Astrocyte (in vitro differentiated cells and primary cell): Measurements from ENCODE around the gene KRT72. TPM values are rescaled to one million over a fixed set of nuclear protein-coding genes. Genes with fewer than 3 reads are reported as not detected.

Experiments
- DNase-seq: peaks from one replicate; pipeline ENCODE4 v3.0.0-alpha.2; 2010; ENCODE audit warnings: low read depth
- FAIRE-seq: peaks from 2 replicates; lab custom pipeline; 2011; peaks lifted over from hg19 to GRCh38; lab: Jason Lieb, UNC
- H2AFZ ChIP-seq: 2 replicates; pipeline ENCODE4 v1.6.0; 2012; ENCODE audit warnings: low read depth, low read length, inconsistent platforms
- H3K27ac ChIP-seq: 2 replicates; pipeline ENCODE4 v1.5.1; 2011; ENCODE audit warnings: low read depth, low read length, inconsistent platforms
- H3K27me3 ChIP-seq: 2 replicates; pipeline ENCODE4 v1.6.0; 2011; ENCODE audit warnings: low read length, inconsistent platforms; ENCODE audit not compliant: insufficient read depth
- H3K36me3 ChIP-seq: 2 replicates; pipeline ENCODE4 v1.5.1; 2011; ENCODE audit warnings: low read length, inconsistent platforms; ENCODE audit not compliant: insufficient read depth
- H3K4me1 ChIP-seq: 2 replicates; pipeline ENCODE4 v1.5.1; 2011; ENCODE audit warnings: low read length, inconsistent platforms; ENCODE audit not compliant: insufficient read depth
- H3K4me2 ChIP-seq: 2 replicates; pipeline ENCODE4 v1.6.0; 2012; ENCODE audit warnings: low read length, inconsistent platforms
- H3K4me3 ChIP-seq: 2 replicates; pipeline ENCODE4 v1.5.1; 2011; ENCODE audit warnings: low read depth, mild to moderate bottlenecking, low read length, inconsistent platforms; ENCODE audit not compliant: insufficient read depth
- H3K79me2 ChIP-seq: 2 replicates; pipeline ENCODE4 v1.6.0; 2012; ENCODE audit warnings: mild to moderate bottlenecking, low read length, inconsistent platforms; ENCODE audit not compliant: insufficient read depth
- H3K9ac ChIP-seq: 2 replicates; pipeline ENCODE4 v1.6.0; 2012; ENCODE audit warnings: mild to moderate bottlenecking, low read length, inconsistent platforms
- H3K9me3 ChIP-seq: 2 replicates; pipeline ENCODE4 v1.5.1; 2012; ENCODE audit warnings: low read depth, mild to moderate bottlenecking, low read length, inconsistent platforms; ENCODE audit not compliant: insufficient read depth
- H4K20me1 ChIP-seq: 2 replicates; pipeline ENCODE4 v1.6.0; 2012; ENCODE audit warnings: low read length, inconsistent platforms; ENCODE audit not compliant: insufficient read depth
- H3K27ac Mint-ChIP-seq: one replicate; pipeline ENCODE4 v1.8.0; 2021; ENCODE audit warnings: mild to moderate bottlenecking, mixed read lengths; ENCODE audit not compliant: unreplicated experiment
- H3K27me3 Mint-ChIP-seq: one replicate; pipeline ENCODE4 v1.8.0; 2021; ENCODE audit warnings: low read depth, mixed read lengths; ENCODE audit not compliant: unreplicated experiment
- H3K36me3 Mint-ChIP-seq: one replicate; pipeline ENCODE4 v1.8.0; 2021; ENCODE audit warnings: low read depth, mixed read lengths; ENCODE audit not compliant: unreplicated experiment
- H3K4me1 Mint-ChIP-seq: one replicate; pipeline ENCODE4 v1.8.0; 2021; ENCODE audit warnings: low read depth, mixed read lengths; ENCODE audit not compliant: unreplicated experiment
- H3K4me3 Mint-ChIP-seq: one replicate; pipeline ENCODE4 v1.8.0; 2021; ENCODE audit warnings: mild to moderate bottlenecking, moderate library complexity, mixed read lengths; ENCODE audit not compliant: unreplicated experiment
- H3K9me3 Mint-ChIP-seq: one replicate; pipeline ENCODE4 v1.8.0; 2021; ENCODE audit warnings: mild to moderate bottlenecking, mixed read lengths; ENCODE audit not compliant: unreplicated experiment
- EZH2 ChIP-seq: IDR thresholded peaks from 2 replicates; pipeline ENCODE4 v1.6.1; 2012; ENCODE audit warnings: mild to moderate bottlenecking, low read length, inconsistent platforms; ENCODE audit not compliant: insufficient read depth
- total RNA-seq: library from RNA; stranded (reverse); gene quantifications from 2 replicates; pipeline ENCODE4 v1.2.1, GENCODE V29; 2021
- TF ChIP-seq, protein P1 (sequence below): IDR thresholded peaks from 2 replicates; pipeline ENCODE4 v1.5.1; 2011; ENCODE audit warnings: low read depth, mild to moderate bottlenecking, inconsistent platforms, low read length, moderate library complexity; ENCODE audit not compliant: insufficient read depth

Gene KRT72
- total RNA-seq, 1 donor from 2014 or later, result not detected

DNA sequence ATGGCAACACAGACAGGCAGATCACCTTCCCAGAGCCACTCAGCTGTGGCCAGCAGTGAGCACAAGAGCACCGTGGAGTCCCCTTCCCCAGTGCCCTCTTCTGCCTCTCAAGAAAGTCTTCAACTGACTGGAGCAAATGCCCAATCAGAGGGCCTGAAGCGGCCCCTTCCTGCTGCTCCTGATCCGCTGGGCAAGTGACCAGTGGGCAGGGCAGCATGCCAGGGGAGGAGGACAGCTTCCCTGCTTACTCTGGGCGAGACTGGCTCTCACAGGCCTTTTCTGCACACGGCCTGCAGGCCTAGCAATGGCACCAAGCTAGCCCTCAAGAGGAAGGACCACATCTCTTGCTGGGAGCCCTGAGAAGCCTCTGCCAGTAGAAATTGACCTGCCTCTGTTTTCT, 49.2 kb downstream of the KRT72 start:
- H3K9ac ChIP-seq, result no peak overlapping the region
- peaks cover 1% of the 10 kb centered on the region for H3K4me1 Mint-ChIP-seq
- H3K36me3 Mint-ChIP-seq, result peaks cover 2% of the 10 kb centered on the region
- no peak overlapping the region for H2AFZ ChIP-seq
- H3K36me3 ChIP-seq, result no peaks in the 10 kb centered on the region
- no peak overlapping the region for H3K27ac Mint-ChIP-seq
- H4K20me1 ChIP-seq, result no peaks in the 10 kb centered on the region
- no peak for TF ChIP-seq EZH2
- TF ChIP-seq, protein P1, sequence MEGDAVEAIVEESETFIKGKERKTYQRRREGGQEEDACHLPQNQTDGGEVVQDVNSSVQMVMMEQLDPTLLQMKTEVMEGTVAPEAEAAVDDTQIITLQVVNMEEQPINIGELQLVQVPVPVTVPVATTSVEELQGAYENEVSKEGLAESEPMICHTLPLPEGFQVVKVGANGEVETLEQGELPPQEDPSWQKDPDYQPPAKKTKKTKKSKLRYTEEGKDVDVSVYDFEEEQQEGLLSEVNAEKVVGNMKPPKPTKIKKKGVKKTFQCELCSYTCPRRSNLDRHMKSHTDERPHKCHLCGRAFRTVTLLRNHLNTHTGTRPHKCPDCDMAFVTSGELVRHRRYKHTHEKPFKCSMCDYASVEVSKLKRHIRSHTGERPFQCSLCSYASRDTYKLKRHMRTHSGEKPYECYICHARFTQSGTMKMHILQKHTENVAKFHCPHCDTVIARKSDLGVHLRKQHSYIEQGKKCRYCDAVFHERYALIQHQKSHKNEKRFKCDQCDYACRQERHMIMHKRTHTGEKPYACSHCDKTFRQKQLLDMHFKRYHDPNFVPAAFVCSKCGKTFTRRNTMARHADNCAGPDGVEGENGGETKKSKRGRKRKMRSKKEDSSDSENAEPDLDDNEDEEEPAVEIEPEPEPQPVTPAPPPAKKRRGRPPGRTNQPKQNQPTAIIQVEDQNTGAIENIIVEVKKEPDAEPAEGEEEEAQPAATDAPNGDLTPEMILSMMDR, result no peak
- H3K27ac ChIP-seq, result no peak overlapping the region
- H3K9me3 ChIP-seq, result no peaks in the 10 kb centered on the region
- peaks cover 84% of the 10 kb centered on the region for H3K27me3 Mint-ChIP-seq
- H3K4me2 ChIP-seq, result no peak overlapping the region
- peaks cover 23% of the 10 kb centered on the region for H3K27me3 ChIP-seq
- DNase-seq (no peak), FAIRE-seq (no peak)
- H3K9me3 Mint-ChIP-seq, result peaks cover 4% of the 10 kb centered on the region
- no peak overlapping the region for H3K4me3 ChIP-seq
- H3K79me2 ChIP-seq, result no peaks in the 10 kb centered on the region
- H3K4me3 Mint-ChIP-seq, result no peak overlapping the region
- H3K4me1 ChIP-seq, result no peaks in the 10 kb centered on the region

DNA sequence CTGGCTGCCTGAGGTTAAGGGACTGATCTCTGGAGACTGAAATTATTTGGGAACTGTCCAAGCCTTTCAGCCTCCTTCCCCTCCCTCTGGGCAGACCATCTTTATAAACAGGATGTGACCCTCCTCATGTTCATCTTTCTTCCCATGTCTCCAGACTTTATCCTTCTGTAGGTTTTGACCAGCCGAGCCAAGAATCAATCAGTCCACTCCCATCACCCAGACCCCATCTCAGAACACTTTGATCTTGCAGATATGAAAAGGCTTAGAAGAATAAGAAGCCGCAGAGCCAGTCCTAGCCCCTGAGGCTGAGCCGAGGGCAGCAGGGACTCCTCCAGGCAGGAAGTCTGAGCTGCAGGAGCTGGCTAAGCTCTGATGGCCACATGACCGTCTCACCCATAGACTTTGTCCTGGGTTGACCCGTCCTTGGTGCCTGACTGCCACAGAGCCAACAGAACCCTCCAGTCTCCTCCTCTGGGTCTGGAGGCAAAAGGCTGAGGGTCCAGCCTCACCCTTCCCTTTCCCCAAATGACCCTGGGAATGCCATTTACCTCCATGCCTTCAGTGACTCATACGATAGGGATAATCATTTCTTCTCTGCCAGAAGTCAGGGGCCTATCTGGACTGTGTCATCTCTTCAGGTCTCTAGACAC, 49.9 kb downstream of the KRT72 start:
- peaks cover under 1% of the 10 kb centered on the region for H3K36me3 Mint-ChIP-seq
- no peaks in the 10 kb centered on the region for H3K79me2 ChIP-seq
- no peak overlapping the region for H3K27ac Mint-ChIP-seq
- no peak for FAIRE-seq
- H4K20me1 ChIP-seq, result no peaks in the 10 kb centered on the region
- no peaks in the 10 kb centered on the region for H3K4me1 ChIP-seq
- no peaks in the 10 kb centered on the region for H3K36me3 ChIP-seq
- H3K9me3 ChIP-seq, result no peaks in the 10 kb centered on the region
- peaks cover 23% of the 10 kb centered on the region for H3K27me3 ChIP-seq
- no peak overlapping the region for H3K9ac ChIP-seq
- peaks cover 4% of the 10 kb centered on the region for H3K9me3 Mint-ChIP-seq
- H3K27me3 Mint-ChIP-seq, result peaks cover 87% of the 10 kb centered on the region
- H3K27ac ChIP-seq, result no peak overlapping the region
- no peak overlapping the region for H3K4me2 ChIP-seq
- TF ChIP-seq EZH2, result no peak
- TF ChIP-seq, protein P1, result no peak
- no peak overlapping the region for H3K4me3 ChIP-seq
- DNase-seq, result no peak
- no peak overlapping the region for H2AFZ ChIP-seq
- H3K4me1 Mint-ChIP-seq, result peaks cover 1% of the 10 kb centered on the region
- no peak overlapping the region for H3K4me3 Mint-ChIP-seq

DNA sequence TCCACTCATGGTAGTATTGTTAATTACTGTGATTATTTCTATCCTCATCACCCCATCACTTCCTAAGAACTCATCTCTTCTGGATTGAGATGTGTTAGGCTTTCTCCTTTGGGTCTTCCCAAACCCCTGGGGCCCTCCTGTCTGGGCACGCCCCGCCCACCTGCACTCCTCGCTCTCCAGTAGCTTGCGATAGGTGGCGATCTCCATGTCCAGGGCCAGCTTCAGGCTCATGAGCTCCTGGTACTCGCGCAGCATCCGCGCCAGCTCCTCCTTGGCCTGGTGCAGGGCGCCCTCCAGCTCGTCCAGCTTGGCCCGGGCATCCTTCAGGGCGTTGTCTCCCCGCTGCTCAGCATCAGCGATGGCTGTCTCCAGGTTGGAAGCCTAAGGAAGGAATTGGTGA, 55.1 kb downstream of the KRT72 start:
- TF ChIP-seq EZH2, result no peak
- TF ChIP-seq, protein P1, result no peak
- no peaks in the 10 kb centered on the region for H3K36me3 Mint-ChIP-seq
- H3K27me3 Mint-ChIP-seq, result peaks cover 68% of the 10 kb centered on the region

More for the DNA sequence above, 55.1 kb downstream of the KRT72 start:
- H3K4me3 Mint-ChIP-seq, result no peak overlapping the region
- no peak overlapping the region for H3K27ac ChIP-seq
- H3K4me2 ChIP-seq, result no peak overlapping the region
- no peak for FAIRE-seq
- peaks cover 3% of the 10 kb centered on the region for H3K9me3 Mint-ChIP-seq
- H3K9ac ChIP-seq, result no peak overlapping the region
- H2AFZ ChIP-seq, result no peak overlapping the region
- H4K20me1 ChIP-seq, result no peaks in the 10 kb centered on the region
- no peaks in the 10 kb centered on the region for H3K79me2 ChIP-seq
- H3K27ac Mint-ChIP-seq, result no peak overlapping the region
- H3K36me3 ChIP-seq, result no peaks in the 10 kb centered on the region
- H3K4me1 ChIP-seq, result no peaks in the 10 kb centered on the region
- no peak overlapping the region for H3K4me3 ChIP-seq
- no peaks in the 10 kb centered on the region for H3K9me3 ChIP-seq
- peaks cover 17% of the 10 kb centered on the region for H3K27me3 ChIP-seq
- no peak for DNase-seq
- H3K4me1 Mint-ChIP-seq, result peaks cover 4% of the 10 kb centered on the region
